Liver (tissue), 9 donors: ENCODE data around the gene HBZ. TPM values are rescaled to one million over a fixed set of nuclear protein-coding genes. Genes with fewer than 3 reads are reported as not detected.
"Not testable (repeated sequence)": the region's sequence is repeated elsewhere in the genome, so short reads cannot be mapped to it uniquely, and the experiment has no call there.

Experiments used
- DNase-seq: peaks from one replicate; pipeline ENCODE4 v3.0.0-alpha.2; 2017; ENCODE audit warnings: low spot score
- H3K27ac ChIP-seq, 2 donors: one replicate each; pipeline ENCODE4 v1.7.0; 2013; ENCODE audit warnings: inconsistent platforms in 2 of 2, low read length in 2 of 2, control low read depth in 1 of 2, low read depth in 1 of 2, mild to moderate bottlenecking in 1 of 2
- H3K27me3 ChIP-seq, 4 donors: one replicate each; pipeline versions ENCODE4 v1.6.1 to v1.7.0; 2013; ENCODE audit warnings: low read length in 3 of 4, inconsistent platforms in 1 of 4, mild to moderate bottlenecking in 1 of 4, moderate library complexity in 1 of 4; ENCODE audit not compliant: control insufficient read depth in 4 of 4, insufficient read depth in 4 of 4
- H3K36me3 ChIP-seq, 4 donors: one replicate each; pipeline versions ENCODE4 v1.6.1 to v1.7.0; 2013; ENCODE audit warnings: low read length in 3 of 4, mild to moderate bottlenecking in 3 of 4, low read depth in 1 of 4, moderate library complexity in 1 of 4; ENCODE audit not compliant: control insufficient read depth in 4 of 4, insufficient read depth in 3 of 4
- H3K4me1 ChIP-seq, 4 donors: one replicate each; pipeline versions ENCODE4 v1.6.1 to v1.7.0; 2013; ENCODE audit warnings: low read length in 3 of 4, mild to moderate bottlenecking in 3 of 4, moderate library complexity in 1 of 4; ENCODE audit not compliant: control insufficient read depth in 4 of 4, insufficient read depth in 4 of 4
- H3K4me3 ChIP-seq, 3 donors: one replicate each; pipeline versions ENCODE4 v1.6.1 to v1.7.0; 2013; ENCODE audit warnings: low read length in 3 of 3, control low read depth in 1 of 3, low read depth in 1 of 3, mild to moderate bottlenecking in 1 of 3
- H3K9ac ChIP-seq, 2 donors: one replicate each; pipeline ENCODE4 v1.7.0; 2013; ENCODE audit warnings: low read length in 2 of 2, mild to moderate bottlenecking in 2 of 2, moderate library complexity in 2 of 2, control low read depth in 1 of 2, low read depth in 1 of 2
- H3K9me3 ChIP-seq, 4 donors: one replicate each; pipeline versions ENCODE4 v1.6.1 to v1.7.0; 2013; ENCODE audit warnings: low read length in 3 of 4; ENCODE audit not compliant: control insufficient read depth in 4 of 4
- ATF3 ChIP-seq: IDR thresholded peaks from 2 replicates; pipeline ENCODE4 v1.6.1; 2016; ENCODE audit warnings: antibody characterized with exemption
- CTCF ChIP-seq: fragments of 150-350 bp; IDR thresholded peaks from 2 replicates; pipeline ENCODE4 v1.5.1; 2017; ENCODE audit warnings: improper control_type of control experiment, low read depth, low read length; ENCODE audit not compliant: missing input control
- FOXA2 ChIP-seq: IDR thresholded peaks from 2 replicates; pipeline ENCODE4 v1.6.1; 2016; ENCODE audit warnings: antibody characterized with exemption
- GABPA ChIP-seq, 2 donors: IDR thresholded peaks in 1 of 2; conservative IDR thresholded peaks in 1 of 2; 2 replicates each; pipeline ENCODE4 v1.6.1; 2016; ENCODE audit warnings: antibody characterized with exemption in 2 of 2, mild to moderate bottlenecking in 1 of 2, moderate library complexity in 1 of 2
- HNF4A ChIP-seq, 2 donors: conservative IDR thresholded peaks; 2 replicates each; pipeline ENCODE4 v1.6.1; 2016; ENCODE audit warnings: antibody characterized with exemption in 2 of 2, mild to moderate bottlenecking in 2 of 2
- HNF4G ChIP-seq: IDR thresholded peaks from 2 replicates; pipeline ENCODE4 v1.6.1; 2016; ENCODE audit warnings: antibody characterized with exemption
- NR2F2 ChIP-seq: IDR thresholded peaks from 2 replicates; pipeline ENCODE4 v1.6.1; 2016; ENCODE audit warnings: antibody characterized with exemption
- RAD21 ChIP-seq, 2 donors: IDR thresholded peaks; 2 replicates each; pipeline ENCODE4 v1.6.1; 2016; ENCODE audit warnings: antibody characterized with exemption in 2 of 2, mild to moderate bottlenecking in 2 of 2
- REST ChIP-seq: IDR thresholded peaks from 2 replicates; pipeline ENCODE4 v1.6.1; 2016; ENCODE audit warnings: antibody characterized with exemption, mild to moderate bottlenecking
- RXRA ChIP-seq, 2 donors: IDR thresholded peaks; 2 replicates each; pipeline ENCODE4 v1.6.1; 2017 to 2018; ENCODE audit warnings: antibody characterized with exemption in 2 of 2, mild to moderate bottlenecking in 1 of 2
- TAF1 ChIP-seq: conservative IDR thresholded peaks from 2 replicates; pipeline ENCODE4 v1.6.1; 2016; ENCODE audit warnings: antibody characterized with exemption, mild to moderate bottlenecking
- WGBS: extraction: QIAGEN DNeasy Blood & Tissue Kit; methylation state at CpG from one replicate; pipeline ENCODE4 v1.1.7; 2013; 5-methylcytosine and 5-hydroxymethylcytosine counted together
- polyA plus RNA-seq, 2 donors: library from polyadenylated mRNA; stranded (reverse) in 1 of 2; unstranded in 1 of 2; fragments of 200-250 nt in 1 of 2; fragments of >200 nt in 1 of 2; fragmentation: Nextera tagmentation in 1 of 2; extraction: Ambion mirVana in 1 of 2; gene quantifications; one replicate each; pipeline versions ENCODE4 v1.2.1 to v1.2.3, GENCODE V29; 2013 to 2015
- total RNA-seq, 2 donors: library from RNA; depleted of rRNA; stranded (reverse); fragments of >200 nt; gene quantifications; one replicate each; pipeline ENCODE4 v1.2.3, GENCODE V29; 2014
- donor health status: healthy.
- donor health status: healthy.
- donor health status: healthy.
- donor health status: healthy.
- donor health status: healthy.

Gene HBZ
- total and polyA plus RNA-seq, 4 donors = 55.8 TPM; not detected in 3

- no peaks in the 10 kb centered on the region for H3K27me3 ChIP-seq
- no peak overlapping the region for H3K4me3 ChIP-seq
- H3K4me1 ChIP-seq = no peaks in the 10 kb centered on the region
- no peak for TF ChIP-seq NR2F2
- TF ChIP-seq TAF1 = no peak
- TF ChIP-seq ATF3 = no peak
- TF ChIP-seq FOXA2 = no peak
- no peak for TF ChIP-seq GABPA (IDR thresholded peaks at IDR 0.05 in 1 of 2, conservative IDR thresholded peaks at IDR 0.05 in 1 of 2)
- TF ChIP-seq REST = no peak
- no peak for TF ChIP-seq CTCF
- TF ChIP-seq HNF4G = no peak
- TF ChIP-seq HNF4A (conservative IDR thresholded peaks at IDR 0.05) = no peak
- TF ChIP-seq RAD21 (IDR thresholded peaks at IDR 0.05) = no peak
- no peak overlapping the region for H3K27ac ChIP-seq
- no peak overlapping the region for H3K9ac ChIP-seq
- WGBS = 99% methylated on average over 2 of the region's 2 CpGs
- no peaks in the 10 kb centered on the region for H3K9me3 ChIP-seq
- DNase-seq = no peak
- H3K36me3 ChIP-seq = peaks cover 1 to 3% (median 3%) of the 10 kb centered on the region in 4 donors
Measured at GRCh38 chr16:120756-121155, 31.7 kb upstream of the HBZ start.

- WGBS = 100% methylated on average over 1 of the region's 1 CpG
- no peak overlapping the region for H3K4me3 ChIP-seq
- H3K36me3 ChIP-seq = peaks cover 1 to 3% (median 3%) of the 10 kb centered on the region in 4 donors
- no peaks in the 10 kb centered on the region for H3K4me1 ChIP-seq
- no peak overlapping the region for H3K9ac ChIP-seq
- no peak overlapping the region for H3K27ac ChIP-seq
- DNase-seq = no peak
- H3K27me3 ChIP-seq = no peaks in the 10 kb centered on the region
- TF ChIP-seq RAD21 (IDR thresholded peaks at IDR 0.05) (no peak), RXRA (IDR thresholded peaks at IDR 0.05) (no peak)
- H3K9me3 ChIP-seq = no peaks in the 10 kb centered on the region
Measured at GRCh38 chr16:122361-122760, 30.1 kb upstream of the HBZ start.

- not testable (repeated sequence) for H3K4me3 ChIP-seq, H3K27ac ChIP-seq, H3K9me3 ChIP-seq, H3K4me1 ChIP-seq, H3K27me3 ChIP-seq, H3K36me3 ChIP-seq, DNase-seq, H3K9ac ChIP-seq
- WGBS = 88% methylated on average over 19 of the region's 19 CpGs
Measured at GRCh38 chr16:123558-124350, 28.7 kb upstream of the HBZ start.
